Measurements from ENCODE around the gene IQCB1. TPM values are rescaled to one million over a fixed set of nuclear protein-coding genes. Genes with fewer than 3 reads are reported as not detected.

IQCB1 gene
- total RNA-seq (2022; extraction: Qiagen RNA extraction) = 9.9 to 11.0 TPM (median 10.1 TPM) in 5 replicates

GRCh38 chr3:121834671-121835464, at the start of gene IQCB1, which contains the start of gene EAF2:
IQCB1 (minus strand) TSS chr3:121835060; CDS start chr3:121828960, 6,100 bp downstream.
EAF2 (plus strand) TSS chr3:121835209; CDS start chr3:121835286, 77 bp downstream.

DNA sequence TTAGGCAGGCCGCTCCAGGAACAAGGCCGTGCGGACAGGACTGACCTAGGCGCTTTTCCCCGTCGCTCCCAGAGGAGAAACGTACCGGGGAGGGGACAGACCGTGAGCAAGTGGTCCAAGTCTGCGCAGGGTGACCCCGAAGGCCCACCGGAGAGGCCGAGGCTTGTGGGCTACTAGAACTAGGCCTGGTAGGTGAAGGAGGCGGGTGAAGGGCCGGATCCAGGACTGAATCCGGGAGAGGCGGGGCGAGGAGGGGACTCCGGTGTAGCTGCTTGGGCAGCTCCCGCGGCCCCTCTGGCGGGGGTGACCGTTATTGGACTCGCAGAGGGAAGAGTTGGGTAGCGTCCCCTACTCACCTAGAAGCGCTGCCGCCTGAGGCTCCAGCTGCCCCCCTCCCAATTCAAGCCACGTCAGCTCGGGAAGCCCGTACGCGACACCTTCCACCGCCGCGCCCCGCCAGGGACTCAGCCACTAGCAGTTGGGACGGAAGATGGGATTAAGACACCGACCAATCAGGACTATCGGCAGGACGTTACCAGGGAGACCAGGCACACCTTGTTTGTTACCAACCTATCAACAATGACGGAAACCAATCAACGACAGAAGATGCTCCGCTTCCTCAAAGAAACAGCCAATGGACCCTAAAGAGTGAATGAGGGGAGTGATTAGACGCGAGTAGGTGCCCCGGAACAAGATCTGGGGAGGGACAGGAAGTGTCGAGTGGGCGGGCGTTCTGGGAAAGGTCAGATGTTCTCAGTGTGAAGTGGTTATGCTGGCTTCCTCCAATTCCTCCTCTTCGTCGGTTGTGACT, 85.4 kb downstream of the IQCB1 start, which contains the start of gene GOLGB1:
Gene GOLGB1 (minus strand): TSS at position 466 of the 811 bp plus-strand sequence. CDS start 18,770 bp downstream, outside the sequence.

Other genes with a start within 250 kb of the IQCB1 start
- not detected in 5 replicates for gene FBXO40, start 241.7 kb downstream of the IQCB1 start, total RNA-seq (2022; extraction: Qiagen RNA extraction)
- 0.06 to 0.24 TPM (median 0.10 TPM) in 4 of 5 replicates, not detected in the other for gene HCLS1, start 174.2 kb downstream of the IQCB1 start, total RNA-seq (2022; extraction: Qiagen RNA extraction)
- 14.3 to 18.6 TPM (median 15.8 TPM) in 5 replicates for gene GOLGB1, start 85.3 kb downstream of the IQCB1 start, total RNA-seq (2022; extraction: Qiagen RNA extraction)
- 1.5 to 2.7 TPM (median 2.2 TPM) in 5 replicates for gene EAF2, start 149 bp upstream of the IQCB1 start, total RNA-seq (2022; extraction: Qiagen RNA extraction)
- gene SLC15A2, start 59.3 kb upstream of the IQCB1 start, total RNA-seq (2022; extraction: Qiagen RNA extraction) = 0.10 to 0.34 TPM (median 0.20 TPM) in 4 of 5 replicates, not detected in the other
- not detected in 5 replicates for gene ILDR1, start 187.2 kb upstream of the IQCB1 start, total RNA-seq (2022; extraction: Qiagen RNA extraction)
- gene CD86, start 220.3 kb upstream of the IQCB1 start, total RNA-seq (2022; extraction: Qiagen RNA extraction) = not detected in 5 replicates